ENCODE results near the gene BRD3OS. TPM values are rescaled to one million over a fixed set of nuclear protein-coding genes. Genes with fewer than 3 reads are reported as not detected.

BRD3OS gene
- total and polyA plus RNA-seq, 4 donors, result 5.8 to 17.3 (median 11.0) TPM

DNA sequence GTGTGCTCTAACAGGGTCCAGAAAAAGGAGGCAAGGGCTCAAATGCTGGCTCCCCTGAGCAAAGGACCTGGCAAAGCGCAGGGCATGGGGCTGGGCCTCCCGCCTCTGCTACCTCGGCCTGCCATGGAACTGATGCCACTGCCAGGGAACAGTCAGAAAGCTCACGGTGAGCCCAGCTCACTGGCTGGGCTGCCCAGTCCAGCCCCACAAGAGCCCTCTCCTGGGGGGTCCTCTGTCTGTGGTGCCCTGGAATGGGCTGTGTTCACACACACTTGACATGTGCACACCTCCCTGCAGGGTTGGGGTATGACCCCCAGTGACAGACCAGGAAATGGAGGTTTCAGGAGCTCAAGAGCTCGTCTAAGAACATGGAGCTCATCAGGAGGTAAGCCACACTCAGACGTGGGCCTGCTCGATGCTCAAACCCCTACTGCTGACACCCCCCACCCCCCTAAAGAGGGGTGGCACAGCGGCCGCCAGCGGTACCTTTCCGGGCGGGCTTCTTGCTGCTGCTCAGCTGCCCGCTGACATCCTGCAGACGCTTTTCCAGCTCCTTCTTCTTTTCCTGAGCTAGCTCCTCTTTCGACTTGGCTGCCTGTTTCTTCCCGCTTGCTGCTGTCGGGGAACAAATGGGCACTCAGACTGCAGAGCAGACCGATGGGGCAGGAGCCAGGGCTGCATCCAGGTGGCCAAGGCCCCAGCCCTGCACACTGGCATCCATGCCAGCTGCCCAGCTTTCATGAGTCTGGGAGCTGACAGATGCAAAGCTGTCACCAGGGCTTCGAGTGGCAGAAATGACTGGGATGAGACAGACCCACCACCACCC, 9.1 kb downstream of the BRD3OS start:
- 94 to 95% methylated on average over 19 of the region's 19 CpGs for WGBS, 2 donors
- peak in 1 of 2 donors; percentile 59 for DNase-seq
- intact Hi-C loops (cut with DNase I), result no loop called here

GRCh38 chr9:134035041-134036039, 10.1 kb downstream of the BRD3OS start:
- intact Hi-C loops (cut with DNase I), result no loop called here
- 89 to 90% methylated on average over 28 of the region's 28 CpGs for WGBS, 2 donors

More for the DNA sequence above, 9.1 kb downstream of the BRD3OS start:
- no peak for ATAC-seq (ENCODE audit: low FRiP score)
- Histone ChIP-seq H3K9me3 (ENCODE audit: control insufficient read depth, low read length) (no peaks in the 10 kb centered on the region), H3K27me3 (ENCODE audit: control insufficient read depth in 1 of 2, insufficient read depth in 2 of 2, low read length in 1 of 2) (no peaks in the 10 kb centered on the region), H3K36me3 (ENCODE audit: control insufficient read depth in 1 of 2, insufficient read depth in 2 of 2, low read length in 1 of 2) (peaks cover 5 to 9% of the 10 kb centered on the region in 2 donors), H3K27ac (ENCODE audit: low read depth in 1 of 2, low read length in 2 of 2) (no peak overlapping the region), H3K4me1 (ENCODE audit: control insufficient read depth in 1 of 2, insufficient read depth in 2 of 2, low read length in 2 of 2) (no peaks in the 10 kb centered on the region), H3K4me3 (ENCODE audit: low read length in 2 of 2) (no peak overlapping the region)

GRCh38 chr9:134036130-134036529, 10.8 kb downstream of the BRD3OS start:
- Histone ChIP-seq H3K27me3 (ENCODE audit: control insufficient read depth in 1 of 2, insufficient read depth in 2 of 2, low read length in 1 of 2) (no peaks in the 10 kb centered on the region), H3K4me1 (ENCODE audit: control insufficient read depth in 1 of 2, insufficient read depth in 2 of 2, low read length in 2 of 2) (no peaks in the 10 kb centered on the region), H3K36me3 (ENCODE audit: control insufficient read depth in 1 of 2, insufficient read depth in 2 of 2, low read length in 1 of 2) (peaks cover 5 to 13% of the 10 kb centered on the region in 2 donors), H3K9me3 (ENCODE audit: control insufficient read depth, low read length) (no peaks in the 10 kb centered on the region), H3K27ac (ENCODE audit: low read depth in 1 of 2, low read length in 2 of 2) (no peak overlapping the region), H3K4me3 (ENCODE audit: low read length in 2 of 2) (no peak overlapping the region)
- DNase-seq, result peak in 1 of 2 donors; percentile 25
- ATAC-seq (ENCODE audit: low FRiP score), result no peak
- WGBS, 2 donors, result 89 to 91% methylated on average over 16 of the region's 16 CpGs
- intact Hi-C loops (cut with DNase I), result no loop called here

More at GRCh38 chr9:134035041-134036039, 10.1 kb downstream of the BRD3OS start:
- DNase-seq (peak in 1 of 2 donors; percentile 66), ATAC-seq (ENCODE audit: low FRiP score) (no peak)
- Histone ChIP-seq H3K4me3 (ENCODE audit: low read length in 2 of 2) (no peak overlapping the region), H3K4me1 (ENCODE audit: control insufficient read depth in 1 of 2, insufficient read depth in 2 of 2, low read length in 2 of 2) (no peaks in the 10 kb centered on the region), H3K27me3 (ENCODE audit: control insufficient read depth in 1 of 2, insufficient read depth in 2 of 2, low read length in 1 of 2) (no peaks in the 10 kb centered on the region), H3K9me3 (ENCODE audit: control insufficient read depth, low read length) (no peaks in the 10 kb centered on the region), H3K27ac (ENCODE audit: low read depth in 1 of 2, low read length in 2 of 2) (no peak overlapping the region), H3K36me3 (ENCODE audit: control insufficient read depth in 1 of 2, insufficient read depth in 2 of 2, low read length in 1 of 2) (peaks cover 5 to 13% of the 10 kb centered on the region in 2 donors)

DNA sequence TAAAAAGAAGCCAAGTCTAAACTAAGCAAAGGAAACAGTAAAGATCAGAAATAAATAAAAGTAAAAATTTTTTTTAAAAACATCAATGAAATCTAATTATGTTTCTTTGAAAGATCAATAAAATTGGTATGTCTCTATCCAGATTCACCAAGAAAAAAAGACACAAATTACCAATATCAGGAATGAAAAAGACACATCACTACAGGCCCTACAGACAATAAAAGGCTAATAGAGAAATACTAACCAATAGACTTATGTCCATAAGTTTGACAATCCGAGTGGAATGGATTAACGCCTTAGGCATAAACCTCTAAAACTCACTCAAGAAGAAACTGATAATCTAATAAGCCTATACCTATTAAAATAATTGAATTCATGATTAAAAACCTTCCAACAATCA, 12.4 kb downstream of the BRD3OS start:
- Histone ChIP-seq H3K4me3 (ENCODE audit: low read length in 2 of 2) (no peak overlapping the region), H3K27ac (ENCODE audit: low read depth in 1 of 2, low read length in 2 of 2) (no peak overlapping the region), H3K27me3 (ENCODE audit: control insufficient read depth in 1 of 2, insufficient read depth in 2 of 2, low read length in 1 of 2) (no peaks in the 10 kb centered on the region), H3K36me3 (ENCODE audit: control insufficient read depth in 1 of 2, insufficient read depth in 2 of 2, low read length in 1 of 2) (peaks cover 8 to 13% of the 10 kb centered on the region in 2 donors), H3K4me1 (ENCODE audit: control insufficient read depth in 1 of 2, insufficient read depth in 2 of 2, low read length in 2 of 2) (no peaks in the 10 kb centered on the region), H3K9me3 (ENCODE audit: control insufficient read depth, low read length) (no peaks in the 10 kb centered on the region)
- WGBS, 2 donors, result 98 to 100% methylated on average over 2 of the region's 2 CpGs
- DNase-seq, result no peak
- ATAC-seq (ENCODE audit: low FRiP score), result no peak
- intact Hi-C loops (cut with DNase I), result no loop called here

DNA sequence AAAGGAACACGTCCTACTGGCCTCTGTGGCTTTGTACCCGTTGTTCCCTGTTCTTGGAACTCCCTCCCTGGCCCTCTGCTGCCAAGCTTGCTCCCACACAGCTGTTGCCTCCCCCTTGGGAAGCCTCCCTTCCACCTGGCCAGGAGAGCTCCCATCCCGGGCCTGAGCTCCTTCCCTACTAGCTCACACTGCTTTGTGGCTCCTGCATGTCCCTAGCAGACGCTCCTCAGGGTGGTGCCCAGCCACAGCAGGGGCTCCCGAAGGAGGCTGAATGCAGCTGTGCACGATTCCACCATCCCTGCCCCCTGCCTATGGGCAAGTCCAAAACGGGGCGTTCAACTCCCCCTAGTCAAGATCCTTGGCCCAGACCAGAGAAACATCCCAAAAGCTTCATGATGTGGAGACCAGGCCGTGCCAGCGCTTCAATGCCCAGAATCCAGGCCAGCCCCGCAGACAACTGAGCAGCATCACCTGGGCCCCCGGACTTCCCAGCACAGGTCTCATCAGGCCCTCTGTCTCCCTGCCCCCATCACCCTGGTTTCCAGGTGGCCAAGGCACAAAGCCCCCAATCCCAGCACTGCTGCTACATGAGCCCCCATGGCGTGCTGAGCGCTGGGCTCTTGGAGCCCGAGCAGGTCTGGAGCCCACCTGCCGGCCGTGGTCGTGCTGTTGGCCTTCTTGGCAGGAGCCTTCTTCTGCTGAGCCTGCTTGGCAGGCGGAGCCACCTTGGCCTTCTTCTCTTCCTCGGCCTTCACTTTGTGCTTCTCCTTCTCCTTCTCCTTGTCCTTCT, 14.3 kb downstream of the BRD3OS start:
- peak; percentile 27 to 71 for DNase-seq
- Histone ChIP-seq H3K4me1 (ENCODE audit: control insufficient read depth in 1 of 2, insufficient read depth in 2 of 2, low read length in 2 of 2) (no peaks in the 10 kb centered on the region), H3K27me3 (ENCODE audit: control insufficient read depth in 1 of 2, insufficient read depth in 2 of 2, low read length in 1 of 2) (no peaks in the 10 kb centered on the region), H3K36me3 (ENCODE audit: control insufficient read depth in 1 of 2, insufficient read depth in 2 of 2, low read length in 1 of 2) (peaks cover 2 to 9% of the 10 kb centered on the region in 2 donors), H3K27ac (ENCODE audit: low read depth in 1 of 2, low read length in 2 of 2) (no peak overlapping the region), H3K9me3 (ENCODE audit: control insufficient read depth, low read length) (no peaks in the 10 kb centered on the region), H3K4me3 (ENCODE audit: low read length in 2 of 2) (no peak overlapping the region)
- no peak for ATAC-seq (ENCODE audit: low FRiP score)
- 92 to 93% methylated on average over 20 of the region's 20 CpGs for WGBS, 2 donors
- intact Hi-C loops (cut with DNase I), result no loop called here

DNA sequence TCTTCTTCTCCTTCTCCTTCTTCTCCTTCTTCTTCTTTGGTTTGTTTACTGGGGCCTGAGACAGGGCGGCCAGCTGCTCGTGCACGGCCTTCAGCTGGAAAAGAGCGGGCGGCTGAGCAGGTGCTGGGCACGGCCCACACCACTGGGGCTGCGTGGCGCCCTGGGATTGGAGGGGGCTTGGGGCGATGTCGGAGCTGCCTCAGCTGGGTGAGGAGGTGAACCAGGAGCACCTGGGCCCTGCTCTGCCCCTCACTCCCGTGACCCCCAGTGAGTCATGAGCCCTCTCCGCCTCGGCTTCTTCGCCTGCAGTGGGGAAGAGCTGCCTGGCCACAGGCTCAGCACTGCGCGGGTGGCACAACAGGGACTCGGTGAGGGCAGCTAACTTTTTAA, 14.9 kb downstream of the BRD3OS start:
- Histone ChIP-seq H3K27me3 (ENCODE audit: control insufficient read depth in 1 of 2, insufficient read depth in 2 of 2, low read length in 1 of 2) (no peaks in the 10 kb centered on the region), H3K9me3 (ENCODE audit: control insufficient read depth, low read length) (no peaks in the 10 kb centered on the region), H3K27ac (ENCODE audit: low read depth in 1 of 2, low read length in 2 of 2) (no peak overlapping the region), H3K4me1 (ENCODE audit: control insufficient read depth in 1 of 2, insufficient read depth in 2 of 2, low read length in 2 of 2) (no peaks in the 10 kb centered on the region), H3K36me3 (ENCODE audit: control insufficient read depth in 1 of 2, insufficient read depth in 2 of 2, low read length in 1 of 2) (peaks cover 2 to 6% of the 10 kb centered on the region in 2 donors), H3K4me3 (ENCODE audit: low read length in 2 of 2) (no peak overlapping the region)
- ATAC-seq (ENCODE audit: low FRiP score) (no peak), DNase-seq (peak; percentile 40 to 59)
- intact Hi-C loops (cut with DNase I), result no loop called here
- 96 to 97% methylated on average over 17 of the region's 17 CpGs for WGBS, 2 donors

- H3K4me1 ChIP-seq (ENCODE audit: control insufficient read depth in 1 of 2, insufficient read depth in 2 of 2, low read length in 2 of 2), result no peaks in the 10 kb centered on the region
- H3K9me3 ChIP-seq (ENCODE audit: control insufficient read depth, low read length), result no peaks in the 10 kb centered on the region
- intact Hi-C loops (cut with DNase I), result no loop called here
- no peak for ATAC-seq (ENCODE audit: low FRiP score)
- H3K27me3 ChIP-seq (ENCODE audit: control insufficient read depth in 1 of 2, insufficient read depth in 2 of 2, low read length in 1 of 2), result no peaks in the 10 kb centered on the region
- no peak overlapping the region for H3K27ac ChIP-seq (ENCODE audit: low read depth in 1 of 2, low read length in 2 of 2)
- DNase-seq, result peak; percentile 40 to 74
- 73 to 74% methylated on average over 21 of the region's 21 CpGs for WGBS, 2 donors
- peaks cover 2 to 4% of the 10 kb centered on the region in 2 donors for H3K36me3 ChIP-seq (ENCODE audit: control insufficient read depth in 1 of 2, insufficient read depth in 2 of 2, low read length in 1 of 2)
- H3K4me3 ChIP-seq (ENCODE audit: low read length in 2 of 2), result no peak overlapping the region
These were observed 15.7 kb downstream of the BRD3OS start for GRCh38 chr9:134040781-134041648.
